HG03378 (cell line): ENCODE measurements around the gene LCN6.

ENCODE experiments used
- ATAC-seq: cut with Tn5 transposase; IDR thresholded peaks from one replicate; pipeline ENCODE4 v1.9.1; 2021; ENCODE audit warnings: mild to moderate bottlenecking, moderate library complexity; ENCODE audit not compliant: unreplicated experiment

The LCN6 gene

DNA sequence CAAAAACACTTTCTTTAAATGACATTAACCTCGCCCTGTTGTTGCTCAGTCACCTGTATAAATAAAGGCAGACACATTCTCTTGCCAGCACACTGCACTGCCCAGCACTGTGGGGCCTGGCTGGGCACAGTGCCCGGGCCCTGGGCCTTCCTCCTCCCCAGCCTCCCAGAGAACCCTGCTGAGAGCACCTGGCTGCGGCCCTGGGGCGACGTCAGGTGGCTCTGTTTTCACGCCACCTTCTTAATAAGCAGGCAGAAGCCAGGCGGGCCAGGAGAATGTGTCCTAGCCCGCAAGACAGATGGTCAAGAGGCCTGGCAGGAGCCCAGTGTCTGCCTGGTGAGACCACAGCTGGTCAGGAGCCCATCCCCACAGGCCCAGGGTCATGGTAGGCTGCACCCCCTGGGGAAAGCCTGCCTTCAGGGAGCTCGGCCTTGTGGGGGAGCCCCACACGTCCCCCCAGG, 52.9 kb downstream of the LCN6 start:
- ATAC-seq = no peak

DNA sequence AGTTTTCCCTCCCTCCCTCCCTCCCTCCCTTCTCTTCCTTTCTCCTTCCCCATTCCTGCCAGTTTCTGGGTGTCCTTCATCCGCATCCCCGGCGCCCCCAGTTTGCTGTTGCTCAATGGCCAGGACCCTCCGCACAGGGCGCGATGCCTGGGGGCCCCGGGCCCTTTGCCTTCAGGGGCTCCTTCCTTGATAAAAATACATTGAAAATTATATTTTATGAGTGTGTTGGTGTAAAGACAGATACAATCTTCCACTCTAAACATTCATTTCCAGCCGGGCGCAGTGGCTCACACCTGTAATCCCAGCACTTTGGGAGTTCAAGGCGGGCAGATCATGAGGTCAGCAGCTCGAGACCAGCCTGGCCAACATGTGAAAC, 53.5 kb downstream of the LCN6 start:
- ATAC-seq = no peak

DNA sequence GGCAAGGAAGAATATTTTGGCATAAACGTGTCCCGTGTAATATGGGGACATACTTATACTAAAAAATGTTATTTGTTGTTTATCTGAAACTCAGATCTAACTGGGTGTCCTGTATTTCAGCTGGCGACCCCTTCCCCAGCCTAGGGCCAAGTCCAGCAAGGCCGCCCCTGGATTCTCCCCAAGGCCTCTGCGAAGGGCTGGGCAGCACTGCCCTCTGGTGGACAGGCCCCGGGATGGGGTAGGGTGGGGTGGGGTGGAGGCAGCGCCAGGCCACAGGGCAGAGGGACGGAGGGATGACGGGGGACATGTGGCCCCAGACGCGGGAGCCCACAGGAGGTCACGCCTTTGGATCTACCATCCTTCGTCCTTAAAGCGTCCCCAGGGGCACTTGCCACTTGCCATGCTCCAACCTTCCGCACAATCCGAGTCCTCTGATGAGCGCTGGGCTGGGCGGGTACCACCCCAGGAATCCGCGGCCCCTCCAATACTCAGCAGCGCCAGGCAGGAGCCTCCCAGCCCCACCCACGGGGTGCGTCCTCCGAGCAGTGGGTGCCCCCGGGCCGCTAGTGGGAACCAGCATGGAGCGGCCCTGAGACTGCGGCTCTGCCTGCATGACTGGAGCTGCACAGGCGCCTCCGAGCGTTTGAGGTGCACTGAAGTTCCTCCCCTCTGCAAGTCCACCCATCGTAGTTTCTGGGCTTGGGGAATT, 54.0 kb downstream of the LCN6 start:
- ATAC-seq = no peak
